OCI-LY1 (cell line): ENCODE results near the gene LPCAT3.

Experiments used
- H2AFZ ChIP-seq: fragments of 200-600 bp; sonication (generic), shearing (Covaris generic); 2 replicates; pipeline ENCODE4 v1.6.0; 2014; ENCODE audit warnings: antibody characterized with exemption, mild to moderate bottlenecking, low read length
- H3F3A ChIP-seq: fragments of 200-600 bp; sonication (generic), shearing (Covaris generic); 2 replicates; pipeline ENCODE4 v1.6.0; 2014; ENCODE audit warnings: mild to moderate bottlenecking, antibody characterized with exemption, low read length, moderate library complexity; ENCODE audit not compliant: insufficient read depth
- H3K27ac ChIP-seq: fragments of 200-600 bp; sonication (generic); 2 replicates; pipeline ENCODE4 v1.5.1; 2014; ENCODE audit warnings: low read length, mixed run types, mild to moderate bottlenecking, low read depth; ENCODE audit not compliant: poor library complexity, severe bottlenecking
- H3K27me3 ChIP-seq: fragments of 200-600 bp; sonication (generic); 2 replicates; pipeline ENCODE4 v1.6.0; 2014; ENCODE audit warnings: antibody characterized with exemption, mild to moderate bottlenecking, low read length, moderate library complexity; ENCODE audit not compliant: insufficient read depth
- H3K36me3 ChIP-seq: fragments of 200-600 bp; sonication (generic); 2 replicates; pipeline ENCODE4 v1.6.1; 2014; ENCODE audit warnings: mild to moderate bottlenecking, antibody characterized with exemption, low read length, moderate library complexity, mixed read lengths; ENCODE audit not compliant: insufficient read depth
- H3K4me1 ChIP-seq: fragments of 200-600 bp; sonication (generic); 2 replicates; pipeline ENCODE4 v1.5.1; 2014; ENCODE audit warnings: mild to moderate bottlenecking, low read length, moderate library complexity; ENCODE audit not compliant: insufficient read depth, severe bottlenecking
- H3K4me2 ChIP-seq: fragments of 200-600 bp; sonication (generic), shearing (Covaris generic); 2 replicates; pipeline ENCODE4 v1.6.1; 2014; ENCODE audit warnings: low read length
- H3K4me3 ChIP-seq: fragments of 200-600 bp; sonication (generic); 2 replicates; pipeline ENCODE4 v1.5.1; 2014; ENCODE audit warnings: low read length, low read depth, mild to moderate bottlenecking, mixed read lengths; ENCODE audit not compliant: poor library complexity, severe bottlenecking
- H3K79me2 ChIP-seq: fragments of 200-600 bp; shearing (Covaris generic); 2 replicates; pipeline ENCODE4 v1.6.1; 2016; ENCODE audit warnings: mixed run types, low read length, mixed read lengths; ENCODE audit not compliant: insufficient read depth
- H3K9ac ChIP-seq: fragments of 200-600 bp; sonication (generic), shearing (Covaris generic); 2 replicates; pipeline ENCODE4 v1.6.1; 2014; ENCODE audit warnings: mild to moderate bottlenecking, low read length, mixed read lengths
- H3K9me2 ChIP-seq: fragments of 200-600 bp; sonication (generic), shearing (Covaris generic); 2 replicates; pipeline ENCODE4 v1.6.1; 2014; ENCODE audit warnings: low read depth, mild to moderate bottlenecking, low read length, mixed read lengths
- H3K9me3 ChIP-seq: fragments of 200-600 bp; shearing (Covaris generic); 2 replicates; pipeline ENCODE4 v1.6.1; 2014; ENCODE audit warnings: low read length, mixed read lengths
- H4K20me1 ChIP-seq: fragments of 200-600 bp; sonication (generic), shearing (Covaris generic); 2 replicates; pipeline ENCODE4 v1.6.0; 2016; ENCODE audit warnings: mild to moderate bottlenecking, low read length; ENCODE audit not compliant: insufficient read depth
- EZH2 ChIP-seq: fragments of 200-600 bp; sonication (generic), shearing (Covaris generic); IDR thresholded peaks from 2 replicates; pipeline ENCODE4 v1.8.0; 2017; ENCODE audit warnings: borderline replicate concordance, mixed run types, mild to moderate bottlenecking, antibody characterized with exemption, low read length, moderate library complexity, mixed read lengths
- TF ChIP-seq, protein P1 (sequence below): fragments of 200-600 bp; sonication (generic), shearing (Covaris generic); IDR thresholded peaks from 2 replicates; pipeline ENCODE4 v1.5.1; 2017; ENCODE audit warnings: mild to moderate bottlenecking, antibody characterized with exemption, low read length, moderate library complexity, mixed read lengths

LPCAT3 gene

GRCh38 chr12:7031306-7031705 lies 13.0 kb upstream of the LPCAT3 start:
- no peak for TF ChIP-seq EZH2
- TF ChIP-seq, protein P1, sequence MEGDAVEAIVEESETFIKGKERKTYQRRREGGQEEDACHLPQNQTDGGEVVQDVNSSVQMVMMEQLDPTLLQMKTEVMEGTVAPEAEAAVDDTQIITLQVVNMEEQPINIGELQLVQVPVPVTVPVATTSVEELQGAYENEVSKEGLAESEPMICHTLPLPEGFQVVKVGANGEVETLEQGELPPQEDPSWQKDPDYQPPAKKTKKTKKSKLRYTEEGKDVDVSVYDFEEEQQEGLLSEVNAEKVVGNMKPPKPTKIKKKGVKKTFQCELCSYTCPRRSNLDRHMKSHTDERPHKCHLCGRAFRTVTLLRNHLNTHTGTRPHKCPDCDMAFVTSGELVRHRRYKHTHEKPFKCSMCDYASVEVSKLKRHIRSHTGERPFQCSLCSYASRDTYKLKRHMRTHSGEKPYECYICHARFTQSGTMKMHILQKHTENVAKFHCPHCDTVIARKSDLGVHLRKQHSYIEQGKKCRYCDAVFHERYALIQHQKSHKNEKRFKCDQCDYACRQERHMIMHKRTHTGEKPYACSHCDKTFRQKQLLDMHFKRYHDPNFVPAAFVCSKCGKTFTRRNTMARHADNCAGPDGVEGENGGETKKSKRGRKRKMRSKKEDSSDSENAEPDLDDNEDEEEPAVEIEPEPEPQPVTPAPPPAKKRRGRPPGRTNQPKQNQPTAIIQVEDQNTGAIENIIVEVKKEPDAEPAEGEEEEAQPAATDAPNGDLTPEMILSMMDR = no peak
- no peaks in the 10 kb centered on the region for H4K20me1 ChIP-seq
- no peaks in the 10 kb centered on the region for H3K36me3 ChIP-seq
- no peak overlapping the region for H2AFZ ChIP-seq
- no peaks in the 10 kb centered on the region for H3K4me1 ChIP-seq
- H3K9me3 ChIP-seq = no peaks in the 10 kb centered on the region
- H3K79me2 ChIP-seq = no peaks in the 10 kb centered on the region
- H3K27me3 ChIP-seq = no peaks in the 10 kb centered on the region
- H3K9ac ChIP-seq = no peak overlapping the region
- no peak overlapping the region for H3K4me2 ChIP-seq
- H3K4me3 ChIP-seq = no peak overlapping the region
- H3F3A ChIP-seq = no peaks in the 10 kb centered on the region
- no peaks in the 10 kb centered on the region for H3K9me2 ChIP-seq
- no peak overlapping the region for H3K27ac ChIP-seq

DNA sequence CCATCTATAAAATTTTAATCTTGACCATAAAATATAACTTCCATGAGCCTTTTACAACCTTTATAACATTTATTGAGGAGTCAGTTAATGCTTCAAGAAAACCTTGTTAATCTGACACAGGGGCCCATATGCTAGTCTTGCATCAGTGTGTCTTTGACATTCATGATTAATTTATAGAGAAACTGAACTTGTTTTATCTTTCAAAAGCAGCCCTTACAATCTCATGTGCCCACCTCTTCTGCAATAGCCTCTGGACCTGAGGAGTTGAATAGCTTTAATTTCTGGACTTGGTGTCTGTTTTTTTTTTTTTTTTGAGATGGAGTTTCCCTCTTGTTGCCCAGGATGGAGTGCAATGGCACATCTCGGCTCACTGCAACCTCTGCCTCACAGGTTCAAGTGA lies 8.6 kb upstream of the LPCAT3 start:
- Histone ChIP-seq H2AFZ (no peak overlapping the region), H3K79me2 (no peaks in the 10 kb centered on the region), H3K36me3 (no peaks in the 10 kb centered on the region), H3K9me2 (no peaks in the 10 kb centered on the region), H3K27me3 (no peaks in the 10 kb centered on the region), H3K9me3 (no peaks in the 10 kb centered on the region), H3K4me2 (no peak overlapping the region), H4K20me1 (no peaks in the 10 kb centered on the region), H3K4me3 (no peak overlapping the region), H3F3A (no peaks in the 10 kb centered on the region), H3K27ac (no peak overlapping the region), H3K9ac (no peak overlapping the region), H3K4me1 (no peaks in the 10 kb centered on the region)
- TF ChIP-seq EZH2 = no peak
- TF ChIP-seq, protein P1 = no peak

DNA sequence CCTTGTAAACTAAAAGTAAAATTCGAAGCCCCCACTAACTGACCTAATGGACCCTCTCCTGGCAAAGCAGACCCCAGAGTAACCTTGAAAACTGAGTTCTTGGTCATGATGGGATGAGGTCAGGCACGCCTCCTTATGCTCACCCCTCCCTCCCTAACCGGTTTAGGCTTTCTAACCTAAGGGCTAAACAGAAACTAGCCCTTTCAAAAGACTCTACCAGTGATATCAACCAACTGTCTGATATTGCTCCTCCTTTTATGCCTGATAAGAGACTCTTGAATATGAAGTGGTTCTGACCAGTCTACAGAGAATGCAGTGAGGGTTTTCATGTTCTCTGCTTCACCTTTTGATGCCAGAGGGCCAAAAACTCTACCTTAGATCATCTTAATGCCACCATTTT lies 4.8 kb upstream of the LPCAT3 start:
- H2AFZ ChIP-seq = no peak overlapping the region
- no peaks in the 10 kb centered on the region for H3F3A ChIP-seq
- H3K79me2 ChIP-seq = no peaks in the 10 kb centered on the region
- no peak overlapping the region for H3K4me3 ChIP-seq
- H3K4me2 ChIP-seq = no peak overlapping the region
- H3K9me2 ChIP-seq = no peaks in the 10 kb centered on the region
- no peak for TF ChIP-seq EZH2
- TF ChIP-seq, protein P1 = no peak
- H3K36me3 ChIP-seq = no peaks in the 10 kb centered on the region
- H3K9ac ChIP-seq = no peak overlapping the region
- H4K20me1 ChIP-seq = no peaks in the 10 kb centered on the region
- no peaks in the 10 kb centered on the region for H3K27me3 ChIP-seq
- no peak overlapping the region for H3K27ac ChIP-seq
- no peaks in the 10 kb centered on the region for H3K9me3 ChIP-seq
- peaks cover 5% of the 10 kb centered on the region for H3K4me1 ChIP-seq
